ENCODE results near the gene UBTD2. TPM values are rescaled to one million over a fixed set of nuclear protein-coding genes. Genes with fewer than 3 reads are reported as not detected.
"Not testable (repeated sequence)": the region's sequence is repeated elsewhere in the genome, so short reads cannot be mapped to it uniquely, and the experiment has no call there.

UBTD2 gene
- polyA plus RNA-seq, 6 donors from 2014 or later: 3.2 to 5.7 (median 4.1) TPM; not detected in 1

- no peak for ATAC-seq (ENCODE audit: low read depth in 2 of 2)
- Mint-ChIP-seq H3K9me3 (peaks cover 0 to 11% (median 5%) of the 10 kb centered on the region in 7 donors), H3K27ac (peak overlapping the region in 5 of 6 donors; percentile 5 to 58 (median 46)), H3K4me3 (no peak overlapping the region), H3K36me3 (peaks cover 13 to 27% of the 10 kb centered on the region in 2 donors), H3K27me3 (no peaks in the 10 kb centered on the region), H3K4me1 (peaks cover 12 to 13% (median 12%) of the 10 kb centered on the region in 3 donors)
- DNase-seq: no peak
Measured at GRCh38 chr5:172223901-172224873, 59.4 kb downstream of the UBTD2 start.

- Mint-ChIP-seq H3K4me3 (no peak overlapping the region), H3K36me3 (peaks cover 32 to 35% of the 10 kb centered on the region in 2 donors), H3K9me3 (peaks cover 0 to 22% (median 12%) of the 10 kb centered on the region in 7 donors), H3K27me3 (no peaks in the 10 kb centered on the region), H3K4me1 (peaks cover 7 to 9% (median 7%) of the 10 kb centered on the region in 3 donors), H3K27ac (no peak overlapping the region)
- DNase-seq (no peak), ATAC-seq (ENCODE audit: low read depth in 2 of 2) (no peak)
Measured at GRCh38 chr5:172219296-172219695, 64.3 kb downstream of the UBTD2 start.

- peaks cover 27 to 43% of the 10 kb centered on the region in 2 donors for H3K36me3 Mint-ChIP-seq
- H3K9me3 Mint-ChIP-seq: peaks cover 0 to 22% (median 12%) of the 10 kb centered on the region in 7 donors
- no peaks in the 10 kb centered on the region for H3K4me1 Mint-ChIP-seq
- H3K4me3 Mint-ChIP-seq: no peak overlapping the region
- no peaks in the 10 kb centered on the region for H3K27me3 Mint-ChIP-seq
- DNase-seq (no peak), ATAC-seq (ENCODE audit: low read depth in 2 of 2) (no peak)
- peak overlapping the region in 1 of 6 donors; percentile 60 for H3K27ac Mint-ChIP-seq
Measured at GRCh38 chr5:172216345-172216744, 67.2 kb downstream of the UBTD2 start.

GRCh38 chr5:172213126-172213525 is 70.4 kb downstream of the UBTD2 start:
- no peaks in the 10 kb centered on the region for H3K4me1 Mint-ChIP-seq
- H3K36me3 Mint-ChIP-seq: peaks cover 27 to 33% of the 10 kb centered on the region in 2 donors
- no peaks in the 10 kb centered on the region for H3K27me3 Mint-ChIP-seq
- H3K27ac Mint-ChIP-seq: peak overlapping the region in 1 of 6 donors; percentile 68
- H3K4me3 Mint-ChIP-seq: no peak overlapping the region
- peaks cover 0 to 4% (median under 1%) of the 10 kb centered on the region in 7 donors for H3K9me3 Mint-ChIP-seq
- ATAC-seq (ENCODE audit: low read depth in 2 of 2): no peak
- no peak for DNase-seq

GRCh38 chr5:172211676-172212075 is 71.9 kb downstream of the UBTD2 start:
- H3K27me3 Mint-ChIP-seq: no peaks in the 10 kb centered on the region
- H3K9me3 Mint-ChIP-seq: no peaks in the 10 kb centered on the region
- DNase-seq: no peak
- no peak overlapping the region for H3K4me3 Mint-ChIP-seq
- peak overlapping the region in 2 of 6 donors; percentile 66 to 69 for H3K27ac Mint-ChIP-seq
- H3K4me1 Mint-ChIP-seq: peaks cover 0 to 10% (median 4%) of the 10 kb centered on the region in 3 donors
- ATAC-seq (ENCODE audit: low read depth in 2 of 2): no peak
- peaks cover 20 to 26% of the 10 kb centered on the region in 2 donors for H3K36me3 Mint-ChIP-seq

- Mint-ChIP-seq H3K9me3 (no peaks in the 10 kb centered on the region), H3K27me3 (no peaks in the 10 kb centered on the region), H3K4me1 (peaks cover 0 to 10% (median 4%) of the 10 kb centered on the region in 3 donors), H3K36me3 (peaks cover 7 to 20% of the 10 kb centered on the region in 2 donors), H3K27ac (no peak overlapping the region), H3K4me3 (no peak overlapping the region)
- DNase-seq (no peak), ATAC-seq (ENCODE audit: low read depth in 2 of 2) (no peak)
Measured at GRCh38 chr5:172209714-172210113, 73.8 kb downstream of the UBTD2 start.

- Mint-ChIP-seq H3K9me3 (no peaks in the 10 kb centered on the region), H3K4me3 (no peak overlapping the region), H3K27me3 (no peaks in the 10 kb centered on the region), H3K27ac (peak overlapping the region in 1 of 6 donors; percentile 9), H3K4me1 (peaks cover 0 to 15% (median 8%) of the 10 kb centered on the region in 3 donors), H3K36me3 (peaks cover 7 to 20% of the 10 kb centered on the region in 2 donors)
- DNase-seq (no peak), ATAC-seq (ENCODE audit: low read depth in 2 of 2) (no peak)
Measured at GRCh38 chr5:172207511-172207910, 76.1 kb downstream of the UBTD2 start.

GRCh38 chr5:172205984-172206383 is 77.6 kb downstream of the UBTD2 start:
- H3K4me3 Mint-ChIP-seq; H3K9me3 Mint-ChIP-seq; DNase-seq; H3K27ac Mint-ChIP-seq; H3K27me3 Mint-ChIP-seq; ATAC-seq (ENCODE audit: low read depth in 2 of 2): not testable (repeated sequence)
- Mint-ChIP-seq H3K36me3 (peaks cover 0 to 11% of the 10 kb centered on the region in 2 donors), H3K4me1 (peaks cover 0 to 15% (median 8%) of the 10 kb centered on the region in 3 donors)

- peaks cover 0 to 21% (median 10%) of the 10 kb centered on the region in 3 donors for H3K4me1 Mint-ChIP-seq
- H3K4me3 Mint-ChIP-seq: peak overlapping the region in 5 of 8 donors; percentile 9 to 71 (median 30)
- ATAC-seq (ENCODE audit: low read depth in 2 of 2): peak in 1 of 2 donors; percentile 32
- H3K27me3 Mint-ChIP-seq: no peaks in the 10 kb centered on the region
- peaks cover 0 to 5% (median 0%) of the 10 kb centered on the region in 7 donors for H3K9me3 Mint-ChIP-seq
- H3K27ac Mint-ChIP-seq: peak overlapping the region in 3 of 6 donors; percentile 7 to 56 (median 35)
- H3K36me3 Mint-ChIP-seq: no peaks in the 10 kb centered on the region
- peak; percentile 11 for DNase-seq
Measured at GRCh38 chr5:172200476-172200875, 83.1 kb downstream of the UBTD2 start.

- no peak overlapping the region for H3K4me3 Mint-ChIP-seq
- ATAC-seq (ENCODE audit: low read depth in 2 of 2): no peak
Measured at GRCh38 chr5:172199446-172199845, 84.1 kb downstream of the UBTD2 start.

GRCh38 chr5:172197775-172198174 is 85.8 kb downstream of the UBTD2 start:
- Mint-ChIP-seq H3K4me1 (peaks cover 0 to 16% (median 6%) of the 10 kb centered on the region in 3 donors), H3K27ac (peak overlapping the region in 1 of 6 donors; percentile 44)
- DNase-seq; H3K9me3 Mint-ChIP-seq; H3K27me3 Mint-ChIP-seq; H3K36me3 Mint-ChIP-seq; ATAC-seq (ENCODE audit: low read depth in 2 of 2); H3K4me3 Mint-ChIP-seq: not testable (repeated sequence)

More at GRCh38 chr5:172199446-172199845, 84.1 kb downstream of the UBTD2 start:
- Mint-ChIP-seq H3K27ac (peak overlapping the region in 2 of 6 donors; percentile 44 to 53), H3K36me3 (no peaks in the 10 kb centered on the region), H3K27me3 (no peaks in the 10 kb centered on the region), H3K4me1 (peaks cover 0 to 21% (median 10%) of the 10 kb centered on the region in 3 donors), H3K9me3 (peaks cover 0 to 5% (median 0%) of the 10 kb centered on the region in 7 donors)
- no peak for DNase-seq

GRCh38 chr5:172194985-172195774 is 88.4 kb downstream of the UBTD2 start:
- peaks cover 0 to 9% (median 6%) of the 10 kb centered on the region in 3 donors for H3K4me1 Mint-ChIP-seq
- no peak overlapping the region for H3K27ac Mint-ChIP-seq
- no peak for DNase-seq
- H3K27me3 Mint-ChIP-seq: no peaks in the 10 kb centered on the region
- H3K36me3 Mint-ChIP-seq: no peaks in the 10 kb centered on the region
- peaks cover 0 to 5% (median 0%) of the 10 kb centered on the region in 7 donors for H3K9me3 Mint-ChIP-seq
- no peak overlapping the region for H3K4me3 Mint-ChIP-seq
- no peak for ATAC-seq (ENCODE audit: low read depth in 2 of 2)

- Mint-ChIP-seq H3K27me3 (no peaks in the 10 kb centered on the region), H3K36me3 (no peaks in the 10 kb centered on the region), H3K9me3 (peaks cover 0 to 5% (median 0%) of the 10 kb centered on the region in 7 donors), H3K27ac (no peak within 1 kb of the TSS), H3K4me3 (peak within 1 kb of the TSS in 1 of 8 donors; percentile 13), H3K4me1 (peaks cover 0 to 6% (median 2%) of the 10 kb centered on the region in 3 donors)
- no peak for ATAC-seq (ENCODE audit: low read depth in 2 of 2)
- no peak for DNase-seq
Measured at GRCh38 chr5:172193872-172194271, 89.7 kb downstream of the UBTD2 start, which contains the start of gene EFCAB9. TSS of gene EFCAB9 (plus strand) at chr5:172194172. CDS start at chr5:172194173, 1 bp downstream.

Measured in naive B cell (primary cell).